Myocyte (in vitro differentiated cells): Measurements from ENCODE around the gene CAMK4. TPM values are rescaled to one million over a fixed set of nuclear protein-coding genes. Genes with fewer than 3 reads are reported as not detected.

Source experiments
- DNase-seq: peaks from one replicate; pipeline ENCODE4 v3.0.0-alpha.2; 2012; ENCODE audit warnings: low read depth
- total RNA-seq: library from RNA; depleted of rRNA; stranded (reverse); fragments of >200 nt; gene quantifications from 2 replicates; pipeline ENCODE4 v1.2.3, GENCODE V29; 2014

Gene CAMK4
- total RNA-seq, 1 donor from 2014 or later = 0.19 TPM

- DNase-seq = no peak
Measured at GRCh38 chr5:111530298-111530740, 306.1 kb downstream of the CAMK4 start.

GRCh38 chr5:111532886-111533582 is 308.9 kb downstream of the CAMK4 start:
- no peak for DNase-seq

- DNase-seq = no peak
Measured at GRCh38 chr5:111535879-111536549, 311.8 kb downstream of the CAMK4 start.

GRCh38 chr5:111537141-111538024 is 313.2 kb downstream of the CAMK4 start:
- DNase-seq = no peak

Other genes starting within 250 kb of the CAMK4 start
- 0.42 and 1.2 TPM in 2 replicates for gene TSLP, start 152.7 kb upstream of the CAMK4 start, total RNA-seq
- 38.2 and 41.8 TPM in 2 replicates for gene WDR36, start 132.0 kb upstream of the CAMK4 start, total RNA-seq